Liver (tissue), 3 donors: ENCODE results near the gene DGKD.

Experiments
- CTCF ChIP-seq: fragments of 150-350 bp; IDR thresholded peaks from 2 replicates; pipeline ENCODE4 v1.5.1; 2017; ENCODE audit warnings: improper control_type of control experiment, low read depth, low read length; ENCODE audit not compliant: missing input control
- SP1 ChIP-seq: IDR thresholded peaks from 2 replicates; pipeline ENCODE4 v1.6.1; 2018; ENCODE audit warnings: antibody characterized with exemption, mild to moderate bottlenecking
- TF ChIP-seq, protein P1 (sequence below): IDR thresholded peaks from 2 replicates; pipeline ENCODE4 v1.6.1; 2016; ENCODE audit warnings: antibody characterized with exemption, mild to moderate bottlenecking
- donor health status: healthy.
- donor health status: healthy.

- no peak for TF ChIP-seq SP1
- no peak for TF ChIP-seq CTCF
- TF ChIP-seq, protein P1, sequence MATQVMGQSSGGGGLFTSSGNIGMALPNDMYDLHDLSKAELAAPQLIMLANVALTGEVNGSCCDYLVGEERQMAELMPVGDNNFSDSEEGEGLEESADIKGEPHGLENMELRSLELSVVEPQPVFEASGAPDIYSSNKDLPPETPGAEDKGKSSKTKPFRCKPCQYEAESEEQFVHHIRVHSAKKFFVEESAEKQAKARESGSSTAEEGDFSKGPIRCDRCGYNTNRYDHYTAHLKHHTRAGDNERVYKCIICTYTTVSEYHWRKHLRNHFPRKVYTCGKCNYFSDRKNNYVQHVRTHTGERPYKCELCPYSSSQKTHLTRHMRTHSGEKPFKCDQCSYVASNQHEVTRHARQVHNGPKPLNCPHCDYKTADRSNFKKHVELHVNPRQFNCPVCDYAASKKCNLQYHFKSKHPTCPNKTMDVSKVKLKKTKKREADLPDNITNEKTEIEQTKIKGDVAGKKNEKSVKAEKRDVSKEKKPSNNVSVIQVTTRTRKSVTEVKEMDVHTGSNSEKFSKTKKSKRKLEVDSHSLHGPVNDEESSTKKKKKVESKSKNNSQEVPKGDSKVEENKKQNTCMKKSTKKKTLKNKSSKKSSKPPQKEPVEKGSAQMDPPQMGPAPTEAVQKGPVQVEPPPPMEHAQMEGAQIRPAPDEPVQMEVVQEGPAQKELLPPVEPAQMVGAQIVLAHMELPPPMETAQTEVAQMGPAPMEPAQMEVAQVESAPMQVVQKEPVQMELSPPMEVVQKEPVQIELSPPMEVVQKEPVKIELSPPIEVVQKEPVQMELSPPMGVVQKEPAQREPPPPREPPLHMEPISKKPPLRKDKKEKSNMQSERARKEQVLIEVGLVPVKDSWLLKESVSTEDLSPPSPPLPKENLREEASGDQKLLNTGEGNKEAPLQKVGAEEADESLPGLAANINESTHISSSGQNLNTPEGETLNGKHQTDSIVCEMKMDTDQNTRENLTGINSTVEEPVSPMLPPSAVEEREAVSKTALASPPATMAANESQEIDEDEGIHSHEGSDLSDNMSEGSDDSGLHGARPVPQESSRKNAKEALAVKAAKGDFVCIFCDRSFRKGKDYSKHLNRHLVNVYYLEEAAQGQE, result no peak
Measured at GRCh38 chr2:233464531-233465240, 110.4 kb downstream of the DGKD start.
